H9 (cell line): ENCODE data around the gene NDUFB10. TPM values are rescaled to one million over a fixed set of nuclear protein-coding genes. Genes with fewer than 3 reads are reported as not detected.

Source experiments
- DNase-seq: peaks from one replicate; pipeline ENCODE4 v3.0.0-alpha.2; 2017
- H2AFZ ChIP-seq: one replicate; pipeline ENCODE4 v1.6.1; 2013; ENCODE audit warnings: mild to moderate bottlenecking, low read length, control low read depth, moderate library complexity
- H2AK5ac ChIP-seq: 2 replicates; pipeline ENCODE4 v1.6.1; 2013; ENCODE audit warnings: low read length, control low read depth, mixed read lengths; ENCODE audit not compliant: insufficient read length
- H2BK120ac ChIP-seq: one replicate; pipeline ENCODE4 v1.6.1; 2013; ENCODE audit warnings: low read depth, mild to moderate bottlenecking, low read length, control low read depth, inconsistent platforms; ENCODE audit not compliant: poor library complexity, severe bottlenecking
- H2BK12ac ChIP-seq: 2 replicates; pipeline ENCODE4 v1.6.1; 2013; ENCODE audit warnings: low read length, control low read depth, mixed read lengths, low read depth; ENCODE audit not compliant: insufficient read length
- H2BK15ac ChIP-seq: 2 replicates; pipeline ENCODE4 v1.6.1; 2013; ENCODE audit warnings: low read depth, low read length, control low read depth
- H2BK20ac ChIP-seq: one replicate; pipeline ENCODE4 v1.6.1; 2013; ENCODE audit warnings: low read depth, mild to moderate bottlenecking, low read length, control low read depth, inconsistent platforms; ENCODE audit not compliant: poor library complexity, severe bottlenecking
- H2BK5ac ChIP-seq: 2 replicates; pipeline ENCODE4 v1.6.1; 2013; ENCODE audit warnings: low read length, control low read depth, mixed read lengths; ENCODE audit not compliant: insufficient read length
- H3K14ac ChIP-seq: 2 replicates; pipeline ENCODE4 v1.6.1; 2013; ENCODE audit warnings: low read length, control low read depth; ENCODE audit not compliant: insufficient read depth
- H3K18ac ChIP-seq: 2 replicates; pipeline ENCODE4 v1.6.1; 2013; ENCODE audit warnings: low read depth, mild to moderate bottlenecking, mixed read lengths, low read length, control low read depth; ENCODE audit not compliant: insufficient read length
- H3K23ac ChIP-seq: 2 replicates; pipeline ENCODE4 v1.6.1; 2013; ENCODE audit warnings: low read length, control low read depth, mixed read lengths, low read depth; ENCODE audit not compliant: insufficient read length
- H3K23me2 ChIP-seq: 2 replicates; pipeline ENCODE4 v1.6.1; 2013; ENCODE audit warnings: low read depth, mild to moderate bottlenecking, mixed read lengths, low read length, control low read depth; ENCODE audit not compliant: insufficient read length, poor library complexity, severe bottlenecking
- H3K27ac ChIP-seq: 2 replicates; pipeline ENCODE4 v1.5.1; 2013; ENCODE audit warnings: low read length, control low read depth, mixed read lengths, low read depth; ENCODE audit not compliant: insufficient read length
- H3K27me3 ChIP-seq: 2 replicates; pipeline ENCODE4 v1.6.1; 2013; ENCODE audit warnings: low read length, control low read depth, inconsistent platforms; ENCODE audit not compliant: insufficient read depth
- H3K4ac ChIP-seq: 2 replicates; pipeline ENCODE4 v1.6.1; 2013; ENCODE audit warnings: low read depth, mild to moderate bottlenecking, control low read depth, inconsistent platforms, low read length, moderate library complexity
- H3K4me1 ChIP-seq: 2 replicates; pipeline ENCODE4 v1.6.1; 2013; ENCODE audit warnings: low read length, control low read depth, inconsistent platforms; ENCODE audit not compliant: insufficient read depth
- H3K4me2 ChIP-seq: 2 replicates; pipeline ENCODE4 v1.6.1; 2013; ENCODE audit warnings: low read length, control low read depth, mixed read lengths; ENCODE audit not compliant: insufficient read length, insufficient read depth
- H3K56ac ChIP-seq: 2 replicates; pipeline ENCODE4 v1.6.1; 2013; ENCODE audit warnings: low read depth, mild to moderate bottlenecking, mixed read lengths, low read length, control low read depth; ENCODE audit not compliant: insufficient read length
- H3K79me1 ChIP-seq: 2 replicates; pipeline ENCODE4 v1.6.1; 2013; ENCODE audit warnings: low read depth, mild to moderate bottlenecking, moderate library complexity, low read length, control low read depth, inconsistent platforms; ENCODE audit not compliant: insufficient read depth, poor library complexity, severe bottlenecking
- H3K79me2 ChIP-seq: 2 replicates; pipeline ENCODE4 v1.6.1; 2013; ENCODE audit warnings: low read length, control low read depth, inconsistent platforms; ENCODE audit not compliant: insufficient read depth
- H3K9ac ChIP-seq: 2 replicates; pipeline ENCODE4 v1.6.1; 2013; ENCODE audit warnings: low read length, control low read depth, mixed read lengths; ENCODE audit not compliant: insufficient read length; ENCODE audit errors: extremely low read depth
- H3K9me3 ChIP-seq: one replicate; pipeline ENCODE4 v1.6.1; 2013; ENCODE audit warnings: low read depth, low read length, inconsistent platforms; ENCODE audit not compliant: control insufficient read depth
- H3T11ph ChIP-seq: one replicate; pipeline ENCODE4 v1.6.1; 2013; ENCODE audit warnings: mild to moderate bottlenecking, low read length, control low read depth, inconsistent platforms
- H4K20me1 ChIP-seq: one replicate; pipeline ENCODE4 v1.6.1; 2013; ENCODE audit not compliant: control insufficient read depth, insufficient read length, insufficient read depth
- H4K5ac ChIP-seq: 2 replicates; pipeline ENCODE4 v1.6.1; 2013; ENCODE audit warnings: low read depth, mild to moderate bottlenecking, mixed read lengths, low read length, control low read depth; ENCODE audit not compliant: insufficient read length
- H4K8ac ChIP-seq: replicated peaks from 2 replicates; pipeline ENCODE4 v1.6.1; 2013; ENCODE audit warnings: low read length, control low read depth, mixed read lengths, low read depth; ENCODE audit not compliant: insufficient read length
- H4K91ac ChIP-seq: 2 replicates; pipeline ENCODE4 v1.6.1; 2013; ENCODE audit warnings: low read depth, mild to moderate bottlenecking, moderate library complexity, mixed read lengths, low read length, control low read depth; ENCODE audit not compliant: insufficient read length
- H3K27ac Mint-ChIP-seq, 3 experiments: 2 replicates in 2 of 3; 3 replicates in 1 of 3; pipeline ENCODE4 v1.8.0; 2020 to 2021; ENCODE audit warnings: mixed read lengths in 3 of 3, mild to moderate bottlenecking in 1 of 3, moderate library complexity in 1 of 3
- H3K27me3 Mint-ChIP-seq: 2 replicates; pipeline ENCODE4 v1.8.0; 2021; ENCODE audit warnings: low read depth, mild to moderate bottlenecking, moderate library complexity, mixed read lengths
- H3K36me3 Mint-ChIP-seq, 3 experiments: 2 replicates in 2 of 3; 3 replicates in 1 of 3; pipeline ENCODE4 v1.8.0; 2020 to 2021; ENCODE audit warnings: low read depth in 3 of 3, mixed read lengths in 3 of 3; ENCODE audit not compliant: insufficient read depth in 1 of 3
- H3K4me1 Mint-ChIP-seq, 2 experiments: 2 replicates each; pipeline ENCODE4 v1.8.0; 2020; ENCODE audit warnings: mixed read lengths in 2 of 2
- H3K4me3 Mint-ChIP-seq, 2 experiments: 2 replicates in 1 of 2; 3 replicates in 1 of 2; pipeline ENCODE4 v1.8.0; 2020 to 2021; ENCODE audit warnings: mild to moderate bottlenecking in 2 of 2, mixed read lengths in 2 of 2, moderate library complexity in 1 of 2
- H3K9me3 Mint-ChIP-seq, 2 experiments: 2 replicates in 1 of 2; 3 replicates in 1 of 2; pipeline ENCODE4 v1.8.0; 2020; ENCODE audit warnings: mild to moderate bottlenecking in 2 of 2, mixed read lengths in 2 of 2, moderate library complexity in 1 of 2
- CTCF ChIP-seq: fragments of 200-600 bp; sonication (generic); conservative IDR thresholded peaks from 3 replicates; pipeline ENCODE4 v1.8.0; 2021; ENCODE audit warnings: antibody characterized with exemption, mild to moderate bottlenecking
- WGBS: extraction: QIAGEN DNeasy Blood & Tissue Kit; methylation state at CpG from one replicate; pipeline ENCODE4 v1.1.7; 2013; ENCODE audit warnings: missing lambda C conversion rate, low lambda C conversion rate, mixed read lengths; ENCODE audit not compliant: insufficient read length; ENCODE audit errors: extremely low coverage; 5-methylcytosine and 5-hydroxymethylcytosine counted together
- total RNA-seq: library from RNA; stranded (reverse); gene quantifications from 2 replicates; pipeline ENCODE4 v1.2.1, GENCODE V29; 2021

NDUFB10 gene
- total RNA-seq, 1 experiment from 2014 or later: 191 TPM

DNA sequence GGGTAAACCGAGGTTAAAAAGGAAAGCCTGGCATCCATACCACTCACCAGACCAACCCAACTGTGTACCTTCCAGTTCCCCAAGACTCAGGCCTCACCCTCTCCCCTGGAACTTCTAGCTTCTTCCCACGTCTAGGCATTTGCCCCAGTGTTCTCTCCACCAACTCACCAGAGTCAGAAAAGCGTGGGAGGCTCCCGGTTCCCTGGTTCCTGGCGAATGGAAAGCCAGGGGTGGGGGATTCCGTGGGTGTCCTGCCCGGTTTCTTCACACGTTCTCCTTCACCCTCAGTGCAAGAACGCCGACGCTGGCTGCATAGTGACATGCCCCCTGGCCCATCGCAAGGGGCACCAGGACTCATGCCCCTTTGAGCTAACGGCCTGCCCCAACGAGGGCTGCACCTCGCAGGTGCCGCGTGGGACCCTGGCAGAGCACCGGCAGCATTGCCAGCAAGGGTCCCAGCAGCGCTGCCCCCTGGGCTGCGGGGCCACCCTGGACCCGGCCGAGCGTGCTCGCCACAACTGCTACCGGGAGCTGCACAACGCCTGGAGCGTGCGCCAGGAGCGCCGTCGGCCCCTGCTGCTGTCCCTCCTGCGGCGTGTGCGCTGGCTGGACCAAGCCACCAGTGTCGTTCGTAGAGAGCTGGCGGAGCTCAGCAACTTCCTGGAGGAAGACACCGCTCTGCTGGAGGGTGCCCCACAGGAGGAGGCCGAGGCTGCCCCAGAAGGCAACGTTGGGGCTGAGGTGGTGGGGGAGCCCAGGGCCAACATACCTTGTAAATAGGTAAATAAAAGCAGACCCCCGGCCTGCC is 9.0 kb downstream of the NDUFB10 start:
- WGBS: no CpG with 5 or more reads among the region's 41 CpGs
- H3K9me3 Mint-ChIP-seq: peaks cover 0 to 3% of the 10 kb centered on the region in 2 experiments; a peak in 3 of 5 replicates
- Histone ChIP-seq H4K91ac (no peak overlapping the region), H3K4ac (no peak overlapping the region), H3K9me3 (no peaks in the 10 kb centered on the region), H3K27ac (no peak overlapping the region), H3K56ac (no peak overlapping the region), H3K4me1 (no peaks in the 10 kb centered on the region), H3T11ph (no peak overlapping the region), H3K79me1 (peaks cover 5% of the 10 kb centered on the region), H3K14ac (no peak overlapping the region), H4K5ac (no peak overlapping the region), H2BK5ac (no peak overlapping the region), H3K27me3 (no peaks in the 10 kb centered on the region), H3K9ac (no peak overlapping the region), H3K79me2 (peaks cover 23% of the 10 kb centered on the region), H3K23me2 (peaks cover 21% of the 10 kb centered on the region), H3K4me2 (no peak overlapping the region), H3K18ac (no peak overlapping the region), H2BK15ac (no peak overlapping the region), H2AK5ac (no peak overlapping the region), H4K20me1 (no peaks in the 10 kb centered on the region), H2BK12ac (no peak overlapping the region), H2AFZ (no peak overlapping the region), H3K23ac (no peak overlapping the region), H4K8ac (no peak overlapping the region), H2BK120ac (no peak overlapping the region), H2BK20ac (no peak overlapping the region)
- H3K4me3 Mint-ChIP-seq: no peak overlapping the region
- no peak for TF ChIP-seq CTCF
- H3K27ac Mint-ChIP-seq: no peak overlapping the region
- H3K27me3 Mint-ChIP-seq: peaks cover 2% of the 10 kb centered on the region; the same call in 1 of the 2 replicates
- H3K4me1 Mint-ChIP-seq: peaks cover 15 to 27% of the 10 kb centered on the region in 2 experiments
- no peak for DNase-seq
- H3K36me3 Mint-ChIP-seq: peaks cover 9 to 14% (median 10%) of the 10 kb centered on the region in 3 experiments
